WERI-Rb-1 (cell line): ENCODE data around the gene SMAD4.

Experiments
- DNase-seq: peaks from one replicate; pipeline ENCODE4 v3.0.0-alpha.2; 2020
- H3K27ac ChIP-seq: fragments of 250-450 bp; sonication (Bioruptor Pico); 2 replicates; pipeline ENCODE4 v1.5.1; 2020; ENCODE audit warnings: mild to moderate bottlenecking, moderate library complexity
- H3K27me3 ChIP-seq: fragments of 250-450 bp; sonication (Bioruptor Pico); 2 replicates; pipeline ENCODE4 v1.5.1; 2021; ENCODE audit warnings: mild to moderate bottlenecking, low read depth, moderate library complexity; ENCODE audit not compliant: insufficient read depth, severe bottlenecking
- H3K36me3 ChIP-seq: fragments of 250-450 bp; sonication (Bioruptor Pico); 2 replicates; pipeline ENCODE4 v1.5.1; 2020; ENCODE audit warnings: mild to moderate bottlenecking, moderate library complexity
- H3K4me3 ChIP-seq: 2 replicates; pipeline ENCODE4 v1.5.1; 2011; ENCODE audit warnings: low read depth, mild to moderate bottlenecking, control low read depth, low read length
- H3K9me3 ChIP-seq: fragments of 250-450 bp; sonication (Bioruptor Pico); 2 replicates; pipeline ENCODE4 v1.5.1; 2021; ENCODE audit warnings: mild to moderate bottlenecking, moderate library complexity; ENCODE audit not compliant: severe bottlenecking
- CTCF ChIP-seq: IDR thresholded peaks from 2 replicates; pipeline ENCODE4 v1.5.1; 2011; ENCODE audit warnings: low read depth, mild to moderate bottlenecking, control low read depth, inconsistent platforms, low read length

SMAD4 gene

GRCh38 chr18:51006948-51007789, 22.8 kb upstream of the SMAD4 start:
- Histone ChIP-seq H3K36me3 (no peaks in the 10 kb centered on the region), H3K9me3 (peaks cover 2% of the 10 kb centered on the region), H3K27me3 (no peaks in the 10 kb centered on the region), H3K27ac (no peak overlapping the region), H3K4me3 (no peak overlapping the region)
- DNase-seq = no peak
- no peak for TF ChIP-seq CTCF

GRCh38 chr18:51007790-51008139, 22.2 kb upstream of the SMAD4 start:
- Histone ChIP-seq H3K9me3 (no peaks in the 10 kb centered on the region), H3K36me3 (no peaks in the 10 kb centered on the region), H3K4me3 (no peak overlapping the region), H3K27ac (no peak overlapping the region), H3K27me3 (no peaks in the 10 kb centered on the region)
- no peak for DNase-seq
- TF ChIP-seq CTCF = no peak

DNA sequence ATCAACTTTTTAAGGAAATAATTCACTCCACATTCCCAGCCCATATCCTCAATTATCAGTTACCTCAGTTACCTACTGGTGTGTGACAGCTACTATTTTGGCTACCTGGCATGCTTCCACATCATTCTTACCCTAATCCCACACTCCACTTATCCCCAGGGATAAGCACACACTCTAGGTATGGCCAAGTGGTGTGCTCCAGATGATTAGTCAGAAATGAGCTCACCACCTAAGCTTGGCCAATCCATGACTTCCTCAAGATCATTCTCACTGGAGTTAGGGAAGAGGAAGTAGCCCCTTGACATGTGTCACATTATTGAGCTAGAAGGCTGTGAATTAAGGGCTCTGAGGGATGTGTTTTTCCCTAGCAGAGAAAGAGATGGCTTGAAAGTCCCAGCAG, 20.9 kb upstream of the SMAD4 start:
- Histone ChIP-seq H3K9me3 (no peaks in the 10 kb centered on the region), H3K4me3 (no peak overlapping the region), H3K27ac (no peak overlapping the region), H3K36me3 (no peaks in the 10 kb centered on the region), H3K27me3 (no peaks in the 10 kb centered on the region)
- TF ChIP-seq CTCF = no peak
- DNase-seq = peak; percentile 36

- no peak for TF ChIP-seq CTCF
- Histone ChIP-seq H3K4me3 (no peak overlapping the region), H3K9me3 (peaks cover 6% of the 10 kb centered on the region), H3K27ac (no peak overlapping the region), H3K36me3 (no peaks in the 10 kb centered on the region), H3K27me3 (no peaks in the 10 kb centered on the region)
- DNase-seq = no peak
These were observed 19.8 kb upstream of the SMAD4 start for GRCh38 chr18:51010218-51010617.

DNA sequence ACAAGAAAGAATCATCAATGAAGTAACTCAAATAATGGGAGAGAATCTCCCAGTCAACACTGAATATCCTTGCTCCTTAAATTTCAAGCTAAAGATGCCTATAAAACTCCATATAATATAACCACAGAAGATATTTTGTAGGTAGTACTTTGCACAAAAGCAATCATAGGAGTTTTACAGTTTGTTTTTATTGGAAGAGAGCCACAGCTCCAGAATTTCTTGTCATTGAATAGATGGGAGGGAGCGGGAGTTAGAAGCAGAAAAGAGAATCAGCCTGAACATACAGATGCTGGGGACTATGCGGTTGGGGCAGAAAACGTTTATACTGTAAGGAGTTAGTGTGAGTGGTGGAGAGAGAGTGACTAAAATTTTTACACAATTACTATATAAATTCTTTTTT, 18.3 kb upstream of the SMAD4 start:
- Histone ChIP-seq H3K36me3 (no peaks in the 10 kb centered on the region), H3K9me3 (peaks cover 6% of the 10 kb centered on the region), H3K4me3 (no peak overlapping the region), H3K27ac (no peak overlapping the region), H3K27me3 (no peaks in the 10 kb centered on the region)
- no peak for TF ChIP-seq CTCF
- DNase-seq = no peak

DNA sequence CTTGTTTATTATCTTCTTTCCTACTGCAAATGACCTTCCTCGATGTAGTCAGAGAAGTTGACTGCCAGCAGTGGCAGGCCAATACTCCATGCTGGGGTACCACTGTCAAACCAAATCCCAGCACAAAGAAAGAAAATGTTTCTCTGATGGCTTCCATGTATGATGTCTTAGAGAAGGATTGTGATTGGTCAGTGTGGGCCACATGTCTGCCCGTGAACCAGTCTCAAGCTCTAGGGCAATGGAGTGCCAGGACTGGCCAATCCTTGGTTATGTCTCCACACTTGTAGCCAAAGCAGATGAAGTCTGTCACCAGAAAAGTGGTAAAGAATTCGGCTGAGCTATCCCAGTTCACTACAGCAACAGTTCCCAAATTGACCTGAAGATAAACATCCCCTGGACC, 17.6 kb upstream of the SMAD4 start:
- H3K9me3 ChIP-seq = peaks cover 6% of the 10 kb centered on the region
- no peaks in the 10 kb centered on the region for H3K27me3 ChIP-seq
- H3K4me3 ChIP-seq = no peak overlapping the region
- no peak for DNase-seq
- no peak overlapping the region for H3K27ac ChIP-seq
- no peak for TF ChIP-seq CTCF
- no peaks in the 10 kb centered on the region for H3K36me3 ChIP-seq
